H9 (cell line): ENCODE data around the gene SAP25. TPM values are rescaled to one million over a fixed set of nuclear protein-coding genes. Genes with fewer than 3 reads are reported as not detected.

Experiments used
- DNase-seq: peaks from one replicate; pipeline ENCODE4 v3.0.0-alpha.2; 2017
- H2AFZ ChIP-seq: one replicate; pipeline ENCODE4 v1.6.1; 2013; ENCODE audit warnings: mild to moderate bottlenecking, low read length, control low read depth, moderate library complexity
- H2AK5ac ChIP-seq: 2 replicates; pipeline ENCODE4 v1.6.1; 2013; ENCODE audit warnings: low read length, control low read depth, mixed read lengths; ENCODE audit not compliant: insufficient read length
- H2BK120ac ChIP-seq: one replicate; pipeline ENCODE4 v1.6.1; 2013; ENCODE audit warnings: low read depth, mild to moderate bottlenecking, low read length, control low read depth, inconsistent platforms; ENCODE audit not compliant: poor library complexity, severe bottlenecking
- H2BK12ac ChIP-seq: 2 replicates; pipeline ENCODE4 v1.6.1; 2013; ENCODE audit warnings: low read length, control low read depth, mixed read lengths, low read depth; ENCODE audit not compliant: insufficient read length
- H2BK15ac ChIP-seq: 2 replicates; pipeline ENCODE4 v1.6.1; 2013; ENCODE audit warnings: low read depth, low read length, control low read depth
- H2BK20ac ChIP-seq: one replicate; pipeline ENCODE4 v1.6.1; 2013; ENCODE audit warnings: low read depth, mild to moderate bottlenecking, low read length, control low read depth, inconsistent platforms; ENCODE audit not compliant: poor library complexity, severe bottlenecking
- H2BK5ac ChIP-seq: 2 replicates; pipeline ENCODE4 v1.6.1; 2013; ENCODE audit warnings: low read length, control low read depth, mixed read lengths; ENCODE audit not compliant: insufficient read length
- H3K14ac ChIP-seq: 2 replicates; pipeline ENCODE4 v1.6.1; 2013; ENCODE audit warnings: low read length, control low read depth; ENCODE audit not compliant: insufficient read depth
- H3K18ac ChIP-seq: 2 replicates; pipeline ENCODE4 v1.6.1; 2013; ENCODE audit warnings: low read depth, mild to moderate bottlenecking, mixed read lengths, low read length, control low read depth; ENCODE audit not compliant: insufficient read length
- H3K23ac ChIP-seq: 2 replicates; pipeline ENCODE4 v1.6.1; 2013; ENCODE audit warnings: low read length, control low read depth, mixed read lengths, low read depth; ENCODE audit not compliant: insufficient read length
- H3K23me2 ChIP-seq: 2 replicates; pipeline ENCODE4 v1.6.1; 2013; ENCODE audit warnings: low read depth, mild to moderate bottlenecking, mixed read lengths, low read length, control low read depth; ENCODE audit not compliant: insufficient read length, poor library complexity, severe bottlenecking
- H3K27ac ChIP-seq: 2 replicates; pipeline ENCODE4 v1.5.1; 2013; ENCODE audit warnings: low read length, control low read depth, mixed read lengths, low read depth; ENCODE audit not compliant: insufficient read length
- H3K27me3 ChIP-seq: 2 replicates; pipeline ENCODE4 v1.6.1; 2013; ENCODE audit warnings: low read length, control low read depth, inconsistent platforms; ENCODE audit not compliant: insufficient read depth
- H3K4ac ChIP-seq: 2 replicates; pipeline ENCODE4 v1.6.1; 2013; ENCODE audit warnings: low read depth, mild to moderate bottlenecking, control low read depth, inconsistent platforms, low read length, moderate library complexity
- H3K4me1 ChIP-seq: 2 replicates; pipeline ENCODE4 v1.6.1; 2013; ENCODE audit warnings: low read length, control low read depth, inconsistent platforms; ENCODE audit not compliant: insufficient read depth
- H3K4me2 ChIP-seq: 2 replicates; pipeline ENCODE4 v1.6.1; 2013; ENCODE audit warnings: low read length, control low read depth, mixed read lengths; ENCODE audit not compliant: insufficient read length, insufficient read depth
- H3K56ac ChIP-seq: 2 replicates; pipeline ENCODE4 v1.6.1; 2013; ENCODE audit warnings: low read depth, mild to moderate bottlenecking, mixed read lengths, low read length, control low read depth; ENCODE audit not compliant: insufficient read length
- H3K79me1 ChIP-seq: 2 replicates; pipeline ENCODE4 v1.6.1; 2013; ENCODE audit warnings: low read depth, mild to moderate bottlenecking, moderate library complexity, low read length, control low read depth, inconsistent platforms; ENCODE audit not compliant: insufficient read depth, poor library complexity, severe bottlenecking
- H3K79me2 ChIP-seq: 2 replicates; pipeline ENCODE4 v1.6.1; 2013; ENCODE audit warnings: low read length, control low read depth, inconsistent platforms; ENCODE audit not compliant: insufficient read depth
- H3K9ac ChIP-seq: 2 replicates; pipeline ENCODE4 v1.6.1; 2013; ENCODE audit warnings: low read length, control low read depth, mixed read lengths; ENCODE audit not compliant: insufficient read length; ENCODE audit errors: extremely low read depth
- H3K9me3 ChIP-seq: one replicate; pipeline ENCODE4 v1.6.1; 2013; ENCODE audit warnings: low read depth, low read length, inconsistent platforms; ENCODE audit not compliant: control insufficient read depth
- H3T11ph ChIP-seq: one replicate; pipeline ENCODE4 v1.6.1; 2013; ENCODE audit warnings: mild to moderate bottlenecking, low read length, control low read depth, inconsistent platforms
- H4K20me1 ChIP-seq: one replicate; pipeline ENCODE4 v1.6.1; 2013; ENCODE audit not compliant: control insufficient read depth, insufficient read length, insufficient read depth
- H4K5ac ChIP-seq: 2 replicates; pipeline ENCODE4 v1.6.1; 2013; ENCODE audit warnings: low read depth, mild to moderate bottlenecking, mixed read lengths, low read length, control low read depth; ENCODE audit not compliant: insufficient read length
- H4K8ac ChIP-seq: replicated peaks from 2 replicates; pipeline ENCODE4 v1.6.1; 2013; ENCODE audit warnings: low read length, control low read depth, mixed read lengths, low read depth; ENCODE audit not compliant: insufficient read length
- H4K91ac ChIP-seq: 2 replicates; pipeline ENCODE4 v1.6.1; 2013; ENCODE audit warnings: low read depth, mild to moderate bottlenecking, moderate library complexity, mixed read lengths, low read length, control low read depth; ENCODE audit not compliant: insufficient read length
- H3K27ac Mint-ChIP-seq, 3 experiments: 2 replicates in 2 of 3; 3 replicates in 1 of 3; pipeline ENCODE4 v1.8.0; 2020 to 2021; ENCODE audit warnings: mixed read lengths in 3 of 3, mild to moderate bottlenecking in 1 of 3, moderate library complexity in 1 of 3
- H3K27me3 Mint-ChIP-seq: 2 replicates; pipeline ENCODE4 v1.8.0; 2021; ENCODE audit warnings: low read depth, mild to moderate bottlenecking, moderate library complexity, mixed read lengths
- H3K36me3 Mint-ChIP-seq, 3 experiments: 2 replicates in 2 of 3; 3 replicates in 1 of 3; pipeline ENCODE4 v1.8.0; 2020 to 2021; ENCODE audit warnings: low read depth in 3 of 3, mixed read lengths in 3 of 3; ENCODE audit not compliant: insufficient read depth in 1 of 3
- H3K4me1 Mint-ChIP-seq, 2 experiments: 2 replicates each; pipeline ENCODE4 v1.8.0; 2020; ENCODE audit warnings: mixed read lengths in 2 of 2
- H3K4me3 Mint-ChIP-seq, 2 experiments: 2 replicates in 1 of 2; 3 replicates in 1 of 2; pipeline ENCODE4 v1.8.0; 2020 to 2021; ENCODE audit warnings: mild to moderate bottlenecking in 2 of 2, mixed read lengths in 2 of 2, moderate library complexity in 1 of 2
- H3K9me3 Mint-ChIP-seq, 2 experiments: 2 replicates in 1 of 2; 3 replicates in 1 of 2; pipeline ENCODE4 v1.8.0; 2020; ENCODE audit warnings: mild to moderate bottlenecking in 2 of 2, mixed read lengths in 2 of 2, moderate library complexity in 1 of 2
- CTCF ChIP-seq: fragments of 200-600 bp; sonication (generic); conservative IDR thresholded peaks from 3 replicates; pipeline ENCODE4 v1.8.0; 2021; ENCODE audit warnings: antibody characterized with exemption, mild to moderate bottlenecking
- WGBS: extraction: QIAGEN DNeasy Blood & Tissue Kit; methylation state at CpG from one replicate; pipeline ENCODE4 v1.1.7; 2013; ENCODE audit warnings: missing lambda C conversion rate, low lambda C conversion rate, mixed read lengths; ENCODE audit not compliant: insufficient read length; ENCODE audit errors: extremely low coverage; 5-methylcytosine and 5-hydroxymethylcytosine counted together
- total RNA-seq: library from RNA; stranded (reverse); gene quantifications from 2 replicates; pipeline ENCODE4 v1.2.1, GENCODE V29; 2021

Gene SAP25
- total RNA-seq, 1 experiment from 2014 or later = 4.2 TPM

- H3K4me2 ChIP-seq = peak overlapping the region; percentile 93
- H2AFZ ChIP-seq = no peak overlapping the region
Measured at GRCh38 chr7:100604028-100604975, 30.6 kb upstream of the SAP25 start.

More at GRCh38 chr7:100604028-100604975, 30.6 kb upstream of the SAP25 start:
- WGBS = no CpG with 5 or more reads among the region's 70 CpGs
- DNase-seq = peak; percentile 91
- Histone ChIP-seq H3K79me2 (no peaks in the 10 kb centered on the region), H3K18ac (peak overlapping the region; percentile 13), H3K4ac (no peak overlapping the region), H3K9me3 (no peaks in the 10 kb centered on the region), H2AK5ac (no peak overlapping the region), H3K56ac (no peak overlapping the region), H3K79me1 (no peaks in the 10 kb centered on the region), H2BK5ac (no peak overlapping the region), H2BK12ac (no peak overlapping the region), H4K8ac (no peak overlapping the region), H3K23me2 (peaks cover 35% of the 10 kb centered on the region), H3K27me3 (no peaks in the 10 kb centered on the region), H3K23ac (no peak overlapping the region), H4K5ac (no peak overlapping the region), H3T11ph (no peak overlapping the region), H4K91ac (no peak overlapping the region), H3K4me1 (peaks cover 4% of the 10 kb centered on the region; the same call in 1 of the 2 replicates), H3K27ac (no peak overlapping the region), H2BK15ac (no peak overlapping the region), H3K14ac (no peak overlapping the region; the same call in 1 of the 2 replicates), H2BK120ac (no peak overlapping the region), H2BK20ac (no peak overlapping the region), H4K20me1 (no peaks in the 10 kb centered on the region), H3K9ac (peak overlapping the region; percentile 53)
- peak; percentile 61 for TF ChIP-seq CTCF
- Mint-ChIP-seq H3K27me3 (peaks cover 25% of the 10 kb centered on the region), H3K4me3 (peak overlapping the region; percentile 73 to 89), H3K27ac (peak overlapping the region; percentile 84 to 95 (median 92); a peak in 5 of 7 replicates), H3K4me1 (peaks cover 30 to 50% of the 10 kb centered on the region in 2 experiments), H3K36me3 (peaks cover 0 to 27% (median 13%) of the 10 kb centered on the region in 3 experiments; a peak in 5 of 7 replicates), H3K9me3 (no peaks in the 10 kb centered on the region)
